Natural killer cell (primary cell): ENCODE measurements around the gene CLPSL2. TPM values are rescaled to one million over a fixed set of nuclear protein-coding genes. Genes with fewer than 3 reads are reported as not detected.

ENCODE experiments used
- ATAC-seq, 3 donors: fragments of 150-1000 bp in 2 of 3; fragments of 200-7000 bp in 1 of 3; cut with Tn5 transposase; 1 replicate in 1 of 3; 2 replicates in 2 of 3; pipeline ENCODE4 v1.10.0; 2021; ENCODE audit warnings: mild to moderate bottlenecking in 2 of 3, moderate library complexity in 2 of 3
- DNase-seq, 2 donors: peaks; one replicate each; pipeline versions ENCODE4 v3.0.0 to v3.0.0-alpha.2; 2013 to 2021; ENCODE audit warnings: mixed read lengths in 1 of 2
- H3K27ac ChIP-seq: one replicate; pipeline ENCODE4 v1.5.1; 2013; ENCODE audit warnings: mild to moderate bottlenecking, low read length
- H3K27me3 ChIP-seq: one replicate; pipeline ENCODE4 v1.6.1; 2013; ENCODE audit warnings: low read length; ENCODE audit not compliant: control insufficient read depth, insufficient read depth
- H3K36me3 ChIP-seq: one replicate; pipeline ENCODE4 v1.6.1; 2013; ENCODE audit warnings: low read length; ENCODE audit not compliant: control insufficient read depth, insufficient read depth
- H3K4me1 ChIP-seq: one replicate; pipeline ENCODE4 v1.6.1; 2013; ENCODE audit warnings: low read length; ENCODE audit not compliant: control insufficient read depth, insufficient read depth
- H3K4me3 ChIP-seq: one replicate; pipeline ENCODE4 v1.5.1; 2013; ENCODE audit warnings: low read length
- H3K9me3 ChIP-seq: one replicate; pipeline ENCODE4 v1.6.1; 2013; ENCODE audit warnings: low read length; ENCODE audit not compliant: control insufficient read depth, insufficient read depth
- H3K27ac Mint-ChIP-seq, 2 donors: one replicate each; pipeline ENCODE4 v1.8.0; 2022; ENCODE audit warnings: mild to moderate bottlenecking in 2 of 2, mixed read lengths in 2 of 2, moderate library complexity in 1 of 2
- H3K27me3 Mint-ChIP-seq, 2 donors: one replicate each; pipeline ENCODE4 v1.8.0; 2022; ENCODE audit warnings: low read depth in 2 of 2, mixed read lengths in 2 of 2
- H3K36me3 Mint-ChIP-seq: one replicate; pipeline ENCODE4 v1.8.0; 2022; ENCODE audit warnings: mixed read lengths
- H3K4me1 Mint-ChIP-seq, 2 donors: one replicate each; pipeline ENCODE4 v1.8.0; 2022; ENCODE audit warnings: mixed read lengths in 2 of 2
- H3K4me3 Mint-ChIP-seq: one replicate; pipeline ENCODE4 v1.8.0; 2022; ENCODE audit warnings: mild to moderate bottlenecking, moderate library complexity, mixed read lengths
- H3K9me3 Mint-ChIP-seq, 2 donors: one replicate each; pipeline ENCODE4 v1.8.0; 2022; ENCODE audit warnings: mixed read lengths in 2 of 2
- CTCF ChIP-seq: fragments of 200-600 bp; IDR thresholded peaks from one replicate; pipeline ENCODE4 v1.8.0; 2022; ENCODE audit warnings: antibody characterized with exemption
- WGBS: methylation state at CpG from one replicate; pipeline ENCODE4 v1.1.7; 2013; ENCODE audit warnings: missing lambda C conversion rate; ENCODE audit not compliant: insufficient coverage; 5-methylcytosine and 5-hydroxymethylcytosine counted together
- intact Hi-C: fragments of 100-400 bp; cut with micrococcal nuclease; formaldehyde crosslinking; loops from one replicate; pipeline ENCODE4 v1.14.2; 2022
- total RNA-seq, 4 donors: library from RNA; stranded (reverse); fragments of 120-200 nt in 1 of 4; gene quantifications; one replicate each; pipeline versions ENCODE4 v1.2.3 to v1.2.4, GENCODE V29; 2013 to 2022

CLPSL2 gene
- total RNA-seq, 3 donors from 2014 or later (not counting 1 experiment from before 2014, with no cell fraction given) = not detected

GRCh38 chr6:35781290-35781689 is 4.9 kb downstream of the CLPSL2 start:
- Histone ChIP-seq H3K27ac (no peak overlapping the region), H3K4me3 (no peak overlapping the region), H3K9me3 (no peaks in the 10 kb centered on the region), H3K36me3 (no peaks in the 10 kb centered on the region), H3K27me3 (peaks cover 4% of the 10 kb centered on the region), H3K4me1 (peaks cover 6% of the 10 kb centered on the region)
- no peak overlapping the region for H3K4me3 Mint-ChIP-seq
- no peaks in the 10 kb centered on the region for H3K36me3 Mint-ChIP-seq
- H3K27ac Mint-ChIP-seq = no peak overlapping the region
- intact Hi-C loops = no loop called here
- H3K9me3 Mint-ChIP-seq = no peaks in the 10 kb centered on the region
- peaks cover 0 to 5% of the 10 kb centered on the region in 2 donors for H3K4me1 Mint-ChIP-seq
- H3K27me3 Mint-ChIP-seq = peaks cover 31 to 49% of the 10 kb centered on the region in 2 donors
- no peak for TF ChIP-seq CTCF
- no peak for DNase-seq
- no peak for ATAC-seq
- 82% methylated on average over 1 of the region's 2 CpGs for WGBS

GRCh38 chr6:35782424-35782823 is 6.0 kb downstream of the CLPSL2 start:
- H3K36me3 ChIP-seq = no peaks in the 10 kb centered on the region
- H3K4me3 ChIP-seq = no peak overlapping the region
- no peak for ATAC-seq
- H3K27me3 ChIP-seq = peaks cover 9% of the 10 kb centered on the region
- H3K4me3 Mint-ChIP-seq = no peak overlapping the region
- no peaks in the 10 kb centered on the region for H3K36me3 Mint-ChIP-seq
- no peaks in the 10 kb centered on the region for H3K9me3 Mint-ChIP-seq
- H3K27ac ChIP-seq = no peak overlapping the region
- 74% methylated on average over 2 of the region's 3 CpGs for WGBS
- no peak for DNase-seq
- H3K27me3 Mint-ChIP-seq = peaks cover 33 to 58% of the 10 kb centered on the region in 2 donors
- intact Hi-C loops = no loop called here
- no peaks in the 10 kb centered on the region for H3K9me3 ChIP-seq
- no peak for TF ChIP-seq CTCF
- H3K4me1 Mint-ChIP-seq = no peaks in the 10 kb centered on the region
- H3K27ac Mint-ChIP-seq = no peak overlapping the region
- H3K4me1 ChIP-seq = no peaks in the 10 kb centered on the region

GRCh38 chr6:35784200-35784599 is 7.8 kb downstream of the CLPSL2 start:
- Mint-ChIP-seq H3K4me3 (no peak overlapping the region), H3K9me3 (no peaks in the 10 kb centered on the region), H3K27ac (no peak overlapping the region), H3K4me1 (no peaks in the 10 kb centered on the region), H3K27me3 (peaks cover 37 to 53% of the 10 kb centered on the region in 2 donors), H3K36me3 (no peaks in the 10 kb centered on the region)
- no peak for TF ChIP-seq CTCF
- H3K36me3 ChIP-seq = no peaks in the 10 kb centered on the region
- no peaks in the 10 kb centered on the region for H3K9me3 ChIP-seq
- no peaks in the 10 kb centered on the region for H3K4me1 ChIP-seq
- no peak overlapping the region for H3K4me3 ChIP-seq
- H3K27me3 ChIP-seq = peaks cover 11% of the 10 kb centered on the region
- DNase-seq (no peak), ATAC-seq (no peak)
- H3K27ac ChIP-seq = no peak overlapping the region
- intact Hi-C loops = no loop called here
- 83% methylated on average over 1 of the region's 2 CpGs for WGBS

GRCh38 chr6:35786272-35786671 is 9.9 kb downstream of the CLPSL2 start:
- H3K9me3 Mint-ChIP-seq = no peaks in the 10 kb centered on the region
- H3K4me1 Mint-ChIP-seq = no peaks in the 10 kb centered on the region
- H3K36me3 Mint-ChIP-seq = no peaks in the 10 kb centered on the region
- Histone ChIP-seq H3K9me3 (no peaks in the 10 kb centered on the region), H3K36me3 (no peaks in the 10 kb centered on the region), H3K27ac (no peak overlapping the region), H3K4me3 (no peak overlapping the region), H3K27me3 (peaks cover 11% of the 10 kb centered on the region), H3K4me1 (no peaks in the 10 kb centered on the region)
- WGBS = 78% methylated on average over 2 of the region's 2 CpGs
- H3K27ac Mint-ChIP-seq = no peak overlapping the region
- H3K4me3 Mint-ChIP-seq = no peak overlapping the region
- H3K27me3 Mint-ChIP-seq = peaks cover 41 to 48% of the 10 kb centered on the region in 2 donors
- TF ChIP-seq CTCF = no peak
- ATAC-seq (no peak), DNase-seq (no peak)
- intact Hi-C loops = no loop called here
